Common myeloid progenitor, CD34-positive (primary cell): ENCODE measurements around the gene SPATA22.
A peak's percentile ranks its signal among the peaks of the same experiment; 100 is the strongest.

Experiments used
- CTCF ChIA-PET: fragments of 350-600 bp; sonication (Branson Sonifier 250); formaldehyde crosslinking; loops from one replicate; lab custom pipeline; 2021; ENCODE audit warnings: antibody characterized with exemption; lab: Charles Lee
- POLR2A ChIA-PET: fragments of 350-600 bp; sonication (Branson Sonifier 250); formaldehyde crosslinking; loops from one replicate; lab custom pipeline; 2021; ENCODE audit warnings: antibody characterized with exemption; lab: Charles Lee
- DNase-seq, 3 donors: peaks; one replicate each; pipeline versions ENCODE4 v3.0.0 to v3.0.0-alpha.2; 2013
- H3K27ac ChIP-seq, 2 experiments: 1 replicate in 1 of 2; 2 replicates in 1 of 2; pipeline ENCODE4 v1.7.0; 2013; ENCODE audit warnings: inconsistent platforms in 2 of 2, low read length in 2 of 2, mild to moderate bottlenecking in 2 of 2, low read depth in 1 of 2, moderate library complexity in 1 of 2; ENCODE audit not compliant: severe bottlenecking in 2 of 2, insufficient read depth in 1 of 2, poor library complexity in 1 of 2
- H3K27me3 ChIP-seq, 5 experiments: replicated peaks in 2 of 5; 1 replicate in 3 of 5; 2 replicates in 2 of 5; pipeline versions ENCODE4 v1.6.1 to v1.7.0; 2013; ENCODE audit warnings: low read length in 4 of 5, mild to moderate bottlenecking in 2 of 5, moderate library complexity in 2 of 5, inconsistent platforms in 1 of 5; ENCODE audit not compliant: insufficient read depth in 5 of 5, control insufficient read depth in 4 of 5
- H3K36me3 ChIP-seq, 4 experiments: 1 replicate in 2 of 4; 2 replicates in 2 of 4; pipeline versions ENCODE4 v1.6.1 to v1.7.0; 2013; ENCODE audit warnings: low read length in 3 of 4, control low read depth in 1 of 4, mild to moderate bottlenecking in 1 of 4; ENCODE audit not compliant: control insufficient read depth in 4 of 4, insufficient read depth in 4 of 4
- H3K4me1 ChIP-seq, 4 experiments: 1 replicate in 3 of 4; 2 replicates in 1 of 4; pipeline versions ENCODE4 v1.6.1 to v1.7.1; 2013; ENCODE audit warnings: low read length in 3 of 4, mild to moderate bottlenecking in 3 of 4, control low read depth in 1 of 4, inconsistent platforms in 1 of 4, moderate library complexity in 1 of 4; ENCODE audit not compliant: control insufficient read depth in 4 of 4, insufficient read depth in 4 of 4; ENCODE audit errors: control extremely low read depth in 1 of 4
- H3K4me3 ChIP-seq, 7 experiments: 1 replicate in 4 of 7; 2 replicates in 3 of 7; pipeline versions ENCODE4 v1.5.1 to v1.7.0; 2013; ENCODE audit warnings: mild to moderate bottlenecking in 7 of 7, low read length in 6 of 7, moderate library complexity in 6 of 7, inconsistent platforms in 2 of 7, low read depth in 2 of 7, control low read depth in 1 of 7; ENCODE audit not compliant: insufficient read depth in 4 of 7, control insufficient read depth in 1 of 7; ENCODE audit errors: extremely low read depth in 1 of 7
- H3K9me3 ChIP-seq, 5 experiments: 1 replicate in 4 of 5; 2 replicates in 1 of 5; pipeline versions ENCODE4 v1.6.1 to v1.7.1; 2013; ENCODE audit warnings: low read length in 4 of 5, mild to moderate bottlenecking in 2 of 5, inconsistent platforms in 1 of 5, low read depth in 1 of 5, moderate library complexity in 1 of 5; ENCODE audit not compliant: control insufficient read depth in 4 of 5, insufficient read depth in 2 of 5; ENCODE audit errors: control extremely low read depth in 1 of 5
- WGBS: methylation state at CpG from one replicate; pipeline ENCODE4 v1.1.5; 2013; ENCODE audit not compliant: insufficient coverage; 5-methylcytosine and 5-hydroxymethylcytosine counted together

The SPATA22 gene

GRCh38 chr17:3502466-3502865 is 30.8 kb upstream of the SPATA22 start:
- no peak for DNase-seq
- CTCF ChIA-PET = no interaction called here
- WGBS = 80% methylated on average over 5 of the region's 5 CpGs

GRCh38 chr17:3501344-3501743 is 29.7 kb upstream of the SPATA22 start:
- H3K36me3 ChIP-seq = no peaks in the 10 kb centered on the region
- ChIA-PET CTCF (no interaction called here), POLR2A (no interaction called here)
- no peak overlapping the region for H3K4me3 ChIP-seq
- peaks cover 0 to 5% (median 0%) of the 10 kb centered on the region in 5 experiments for H3K9me3 ChIP-seq
- no peak overlapping the region for H3K27ac ChIP-seq
- H3K27me3 ChIP-seq = no peaks in the 10 kb centered on the region
- DNase-seq = no peak
- WGBS = 89% methylated on average over 4 of the region's 5 CpGs
- H3K4me1 ChIP-seq = no peaks in the 10 kb centered on the region

More at GRCh38 chr17:3502466-3502865, 30.8 kb upstream of the SPATA22 start:
- Histone ChIP-seq H3K36me3 (no peaks in the 10 kb centered on the region), H3K4me1 (no peaks in the 10 kb centered on the region), H3K9me3 (peaks cover 0 to 5% (median 0%) of the 10 kb centered on the region in 5 experiments), H3K27me3 (no peaks in the 10 kb centered on the region), H3K4me3 (no peak overlapping the region), H3K27ac (no peak overlapping the region)
- POLR2A ChIA-PET = no interaction called here

GRCh38 chr17:3497101-3497500 is 25.5 kb upstream of the SPATA22 start:
- H3K36me3 ChIP-seq = no peaks in the 10 kb centered on the region
- no peak overlapping the region for H3K27ac ChIP-seq
- no peaks in the 10 kb centered on the region for H3K4me1 ChIP-seq
- H3K4me3 ChIP-seq = no peak overlapping the region
- 100% methylated on average over 2 of the region's 7 CpGs for WGBS
- peaks cover 0 to 9% (median 0%) of the 10 kb centered on the region in 5 experiments for H3K9me3 ChIP-seq
- no peaks in the 10 kb centered on the region for H3K27me3 ChIP-seq
- no peak for DNase-seq
- ChIA-PET CTCF (no interaction called here), POLR2A (no interaction called here)

GRCh38 chr17:3485481-3486068 is 14.0 kb upstream of the SPATA22 start:
- POLR2A ChIA-PET = no interaction called here
- CTCF ChIA-PET = interaction anchor here (1.5 kb wide), 1 partner anchor 9 kb away, joined by 3 read pairs; no protein-coding TSS in a partner anchor
- 92% methylated on average over 5 of the region's 8 CpGs for WGBS
- H3K4me3 ChIP-seq = no peak overlapping the region
- H3K36me3 ChIP-seq = no peaks in the 10 kb centered on the region
- no peaks in the 10 kb centered on the region for H3K4me1 ChIP-seq
- H3K27ac ChIP-seq = no peak overlapping the region
- peaks cover 0 to 9% (median 2%) of the 10 kb centered on the region in 5 experiments for H3K27me3 ChIP-seq
- H3K9me3 ChIP-seq = no peaks in the 10 kb centered on the region
- DNase-seq = no peak

GRCh38 chr17:3482852-3483251 is 11.2 kb upstream of the SPATA22 start:
- POLR2A ChIA-PET = interaction anchor here (0.7 kb wide), 1 partner anchor 26 kb away, joined by 3 read pairs; no protein-coding TSS in a partner anchor
- H3K27ac ChIP-seq = no peak overlapping the region
- H3K4me3 ChIP-seq = no peak overlapping the region
- no peaks in the 10 kb centered on the region for H3K4me1 ChIP-seq
- H3K36me3 ChIP-seq = no peaks in the 10 kb centered on the region
- CTCF ChIA-PET = no interaction called here
- peaks cover 0 to 3% (median 2%) of the 10 kb centered on the region in 5 experiments for H3K27me3 ChIP-seq
- no CpG with 5 or more reads among the region's 3 CpGs for WGBS
- no peak for DNase-seq
- no peaks in the 10 kb centered on the region for H3K9me3 ChIP-seq

GRCh38 chr17:3479988-3480387 is 8.4 kb upstream of the SPATA22 start:
- POLR2A ChIA-PET = no interaction called here
- CTCF ChIA-PET = no interaction called here
- H3K9me3 ChIP-seq = no peaks in the 10 kb centered on the region
- no peaks in the 10 kb centered on the region for H3K36me3 ChIP-seq
- H3K27me3 ChIP-seq = peaks cover 0 to 2% (median 0%) of the 10 kb centered on the region in 5 experiments
- H3K4me3 ChIP-seq = no peak overlapping the region
- no peak for DNase-seq
- WGBS = 94% methylated on average over 2 of the region's 3 CpGs
- H3K27ac ChIP-seq = no peak overlapping the region
- H3K4me1 ChIP-seq = peaks cover 0 to 2% (median 0%) of the 10 kb centered on the region in 4 experiments

- WGBS = 77% methylated on average over 4 of the region's 7 CpGs
- H3K36me3 ChIP-seq = no peaks in the 10 kb centered on the region
- peaks cover 0 to 2% (median 0%) of the 10 kb centered on the region in 4 experiments for H3K4me1 ChIP-seq
- H3K27ac ChIP-seq = no peak within 1 kb of the TSS
- H3K4me3 ChIP-seq = peak within 1 kb of the TSS in 3 of 7 experiments; percentile 29 to 81 (median 64)
- H3K27me3 ChIP-seq = peaks cover 0 to 2% (median 0%) of the 10 kb centered on the region in 5 experiments
- ChIA-PET POLR2A (interaction anchor here (0.6 to 1.2 kb wide), 2 partner anchors 29 to 309 kb away, joined by 3 to 5 read pairs; no protein-coding TSS in a partner anchor), CTCF (interaction anchor here (1.5 kb wide), 1 partner anchor 9 kb away, joined by 3 read pairs; no protein-coding TSS in a partner anchor)
- peaks cover 0 to 5% (median 0%) of the 10 kb centered on the region in 5 experiments for H3K9me3 ChIP-seq
- peak in 2 of 3 donors; percentile 4 for DNase-seq
Observed at GRCh38 chr17:3475812-3476610, 4.4 kb upstream of the SPATA22 start, which contains the start of gene ASPA. Gene ASPA, plus strand, starts transcription at chr17:3475997. Its CDS starts 163 bp downstream, at chr17:3476160.
